RPMI8226 (cell line): ENCODE results near the gene TMEM253.

ENCODE experiments used
- DNase-seq: peaks from one replicate; pipeline ENCODE4 v3.0.0-alpha.2; 2015

Gene TMEM253

DNA sequence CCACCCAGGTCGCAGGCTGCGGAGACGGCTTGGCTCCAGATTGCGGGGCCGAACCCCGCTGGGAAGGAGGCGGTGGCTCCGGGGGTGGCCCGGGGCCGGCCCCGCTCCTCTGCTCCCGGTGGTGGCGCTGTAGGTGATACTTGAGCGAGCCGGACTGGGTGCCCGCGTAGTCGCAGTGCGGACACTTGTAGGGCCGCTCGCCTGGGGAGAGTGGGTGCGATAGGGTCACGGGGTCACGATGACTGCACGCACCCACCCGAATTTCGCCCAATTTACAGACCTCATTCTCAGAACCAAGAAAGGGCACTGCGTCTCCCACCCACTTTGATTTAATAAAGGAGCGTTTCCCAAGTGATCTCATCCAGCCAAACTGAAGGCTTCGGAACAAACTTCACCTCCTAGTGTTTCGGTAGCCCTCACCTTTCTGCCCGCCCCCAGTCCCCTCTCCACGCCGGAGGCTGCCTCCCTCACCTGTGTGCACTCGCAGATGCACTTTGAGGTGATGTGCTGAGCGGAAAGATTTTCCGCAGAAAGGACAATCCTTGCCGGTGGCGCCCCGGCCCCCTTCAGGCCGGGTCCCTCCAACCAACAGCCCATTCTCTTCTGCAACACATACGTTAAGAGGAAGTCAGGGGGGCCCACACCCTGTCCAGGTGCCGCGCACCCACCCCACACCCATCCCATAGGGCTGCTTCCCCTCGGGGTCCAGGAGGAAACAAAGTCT is 9.8 kb upstream of the TMEM253 start:
- DNase-seq: no peak

DNA sequence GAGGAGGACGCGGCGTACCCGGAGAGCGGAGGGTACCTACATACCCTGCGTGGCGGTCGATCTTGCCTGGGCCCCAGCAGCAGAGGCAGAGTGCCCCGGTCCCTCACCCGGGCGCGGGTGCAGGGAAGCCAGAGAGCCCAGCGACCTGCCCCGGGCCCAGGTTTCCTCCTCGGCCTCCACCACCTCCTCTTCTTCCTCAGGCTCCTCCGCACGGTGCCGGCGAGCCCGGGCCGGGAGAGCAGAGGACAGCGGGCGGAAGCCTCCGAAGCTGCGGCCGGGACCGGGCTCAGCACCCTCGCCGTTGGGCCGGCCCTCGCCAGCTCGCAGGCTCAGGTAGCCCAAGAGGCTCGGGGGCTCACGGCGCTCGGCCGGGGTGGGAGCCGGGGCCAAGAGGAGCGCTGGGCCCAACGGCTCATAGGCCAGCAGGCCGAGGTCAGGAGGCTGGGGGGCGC is 9.0 kb upstream of the TMEM253 start:
- DNase-seq: no peak

DNA sequence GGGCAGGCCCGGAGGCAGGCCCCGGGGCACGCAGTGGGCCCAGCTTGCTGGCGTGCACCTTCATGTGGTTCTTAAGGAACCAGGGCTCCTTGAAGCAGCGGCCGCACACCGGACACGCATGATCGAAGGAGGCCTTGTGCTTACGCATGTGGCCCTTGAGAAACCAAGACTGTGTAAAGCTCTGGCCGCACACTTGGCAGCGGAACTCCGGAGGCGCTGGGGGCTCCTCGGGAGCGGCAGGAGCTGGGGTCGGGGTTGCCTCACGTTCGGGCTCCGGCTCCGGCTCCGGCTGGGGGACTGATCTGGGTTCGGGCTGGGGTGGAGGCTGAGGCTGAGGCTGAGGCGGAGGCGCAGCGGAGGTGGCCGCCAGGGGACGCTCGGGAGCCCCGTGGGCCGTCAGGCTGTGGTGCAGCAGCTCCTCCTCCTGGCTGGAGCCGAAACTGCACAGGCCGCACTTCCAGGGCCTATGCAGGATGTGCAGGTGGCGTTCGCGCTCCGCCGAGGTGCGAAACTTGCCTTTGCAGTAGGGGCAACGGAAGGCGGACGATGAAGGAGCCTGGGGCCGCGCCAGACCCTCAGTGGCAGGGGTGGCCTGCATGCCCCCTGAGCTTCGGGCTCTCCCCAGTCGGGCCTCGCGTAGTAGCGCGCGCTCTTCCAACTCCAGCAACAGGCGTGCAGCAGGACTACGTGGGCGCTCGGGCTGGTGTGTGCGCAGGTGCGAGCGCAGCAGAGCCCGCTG is 8.4 kb upstream of the TMEM253 start:
- DNase-seq: peak; percentile 82

DNA sequence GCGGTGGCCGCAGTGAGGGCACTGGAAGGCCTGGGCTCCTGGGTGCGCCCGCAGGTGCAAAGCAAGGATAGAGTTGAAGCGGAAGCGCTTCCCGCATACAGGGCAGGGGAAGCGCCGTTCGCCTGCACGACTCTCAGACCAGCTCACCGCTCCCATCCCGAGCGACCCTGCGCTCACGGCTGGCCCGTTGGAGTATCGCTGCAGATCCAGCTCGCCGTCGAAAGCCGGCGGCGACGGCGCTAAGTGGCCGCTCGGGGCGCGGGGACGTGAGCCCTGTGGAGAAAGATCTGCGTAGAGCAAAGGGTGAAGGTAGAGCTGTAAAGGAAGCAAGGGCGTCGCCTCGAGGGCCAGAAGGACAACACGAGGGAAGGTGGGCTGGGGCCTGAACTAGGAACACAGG is 7.8 kb upstream of the TMEM253 start:
- DNase-seq: no peak

DNA sequence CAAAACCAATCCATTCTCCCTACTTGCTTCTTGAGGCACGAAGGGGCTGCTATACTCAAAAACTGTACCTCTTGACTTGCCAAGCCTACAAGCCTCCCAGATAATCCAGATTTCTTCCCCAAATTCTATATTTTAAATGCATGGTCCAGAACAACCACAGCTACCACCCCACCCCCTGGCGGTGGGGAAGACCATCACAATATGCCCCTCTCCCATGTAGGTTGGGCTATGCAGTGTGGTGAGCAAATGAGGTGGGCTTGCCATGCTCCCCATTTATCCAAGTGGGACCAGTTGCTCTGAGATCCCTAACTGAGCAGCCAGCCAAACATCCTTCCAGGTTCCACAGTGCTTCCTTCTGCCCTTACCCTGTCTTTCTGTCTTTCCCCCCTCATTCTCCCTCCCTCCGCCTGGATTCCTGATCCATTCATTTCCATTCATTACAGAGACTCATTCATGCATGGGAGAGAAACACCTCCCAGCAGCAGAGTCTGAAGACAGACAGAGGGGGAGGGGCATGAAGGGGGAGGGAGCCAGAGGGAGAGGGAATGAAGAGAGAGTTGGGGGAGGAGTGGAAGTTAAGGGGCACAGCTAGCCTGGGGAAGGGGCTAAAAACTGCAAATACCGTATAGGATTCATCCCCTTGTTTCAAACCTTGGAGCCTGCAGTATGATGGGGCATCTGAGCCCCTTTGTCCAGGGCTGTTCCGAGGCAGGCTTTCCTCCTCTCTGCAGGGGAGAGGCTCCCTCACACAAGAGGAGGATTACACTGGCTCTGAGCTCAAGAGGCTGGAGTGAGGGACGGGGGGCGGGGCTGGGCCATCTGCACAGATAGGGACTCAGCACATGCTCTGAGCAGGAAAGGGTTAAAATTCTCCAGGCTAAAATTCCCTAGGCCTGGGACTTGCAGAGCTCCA is 6.8 kb upstream of the TMEM253 start:
- DNase-seq: no peak

DNA sequence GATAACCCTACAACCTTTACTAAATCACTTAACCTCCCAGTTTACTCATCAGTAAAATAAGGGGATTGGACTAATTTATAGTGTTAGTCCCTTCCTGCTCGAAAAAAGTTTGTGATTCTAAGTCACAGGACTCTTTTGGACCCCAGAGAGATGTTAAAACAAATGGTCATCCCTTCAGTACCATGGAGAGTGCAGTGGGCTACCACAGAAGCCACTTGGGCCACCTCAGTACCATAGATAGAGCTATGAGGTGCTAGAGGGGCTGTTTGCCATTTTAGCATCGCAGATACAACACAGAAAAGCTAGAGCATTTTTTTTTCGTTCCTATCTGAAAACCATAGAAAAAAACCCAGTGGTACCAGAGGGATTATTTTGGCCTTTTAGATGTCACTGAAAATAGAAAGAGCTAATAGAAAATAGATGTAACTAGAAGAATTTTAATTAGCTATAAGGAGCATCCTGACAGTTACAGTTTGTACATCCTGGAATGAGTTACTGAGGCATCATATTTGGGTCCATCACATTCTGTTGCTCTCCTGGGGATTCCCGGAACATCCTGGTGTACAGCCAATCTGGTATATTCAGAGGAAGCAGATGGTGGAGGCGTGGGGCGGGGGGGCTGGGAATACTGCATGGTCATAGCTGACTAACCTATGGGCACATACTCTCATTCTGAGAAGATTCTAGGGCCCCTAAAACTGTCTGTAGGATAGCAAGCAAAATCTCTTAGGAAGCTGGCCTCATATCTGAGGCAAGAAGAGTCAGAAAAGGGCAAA is 5.2 kb upstream of the TMEM253 start:
- no peak for DNase-seq

DNA sequence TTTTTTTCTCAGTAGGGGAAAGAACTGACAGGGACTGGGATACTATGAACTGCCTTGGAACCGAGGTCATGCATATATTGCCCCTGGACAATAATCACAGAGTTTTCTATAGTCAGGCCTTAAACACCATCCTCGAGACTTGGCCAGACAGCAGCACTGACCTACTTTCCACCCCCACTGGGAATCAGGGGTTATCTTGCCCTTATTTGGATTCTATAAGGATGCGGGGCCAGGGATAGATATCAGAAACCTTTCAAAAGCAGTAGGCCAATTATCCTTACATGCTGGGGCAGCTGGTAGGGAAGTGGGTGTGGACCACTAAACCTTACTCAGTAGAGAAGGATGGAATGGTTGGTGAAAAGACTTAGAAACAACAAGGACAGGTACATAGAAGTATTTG is 4.4 kb upstream of the TMEM253 start:
- no peak for DNase-seq

DNA sequence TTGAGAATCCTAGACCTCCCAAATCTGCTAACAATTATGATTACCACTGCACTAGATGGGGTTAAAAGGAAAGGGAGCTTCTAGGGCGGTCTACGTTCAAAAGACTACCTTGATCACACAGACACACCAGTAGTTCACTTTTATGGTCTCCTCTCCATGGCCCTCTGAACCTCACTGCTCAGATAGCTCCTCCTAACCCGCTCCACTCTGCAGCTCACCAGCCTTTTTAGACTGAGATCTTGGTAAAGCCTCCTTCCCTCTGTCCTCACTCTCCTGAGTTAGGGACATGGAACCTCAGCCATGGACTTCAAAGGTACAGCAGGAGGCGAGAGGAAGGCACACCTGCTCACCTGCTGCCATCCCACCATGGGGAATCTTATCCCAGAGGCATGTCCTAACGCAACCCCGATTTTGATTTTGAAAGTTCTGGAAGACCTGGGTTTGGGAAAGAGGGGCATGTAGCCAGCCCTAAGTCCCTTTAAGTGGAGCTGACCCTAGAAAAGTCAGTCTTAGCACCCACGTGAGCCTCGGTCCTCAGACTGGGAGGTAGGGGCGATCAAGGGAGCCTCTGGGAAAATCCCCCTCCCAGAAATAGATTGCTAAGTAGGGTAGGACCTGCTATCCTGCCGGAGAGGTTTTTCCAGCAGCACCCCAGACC is 3.8 kb upstream of the TMEM253 start:
- no peak for DNase-seq

DNA sequence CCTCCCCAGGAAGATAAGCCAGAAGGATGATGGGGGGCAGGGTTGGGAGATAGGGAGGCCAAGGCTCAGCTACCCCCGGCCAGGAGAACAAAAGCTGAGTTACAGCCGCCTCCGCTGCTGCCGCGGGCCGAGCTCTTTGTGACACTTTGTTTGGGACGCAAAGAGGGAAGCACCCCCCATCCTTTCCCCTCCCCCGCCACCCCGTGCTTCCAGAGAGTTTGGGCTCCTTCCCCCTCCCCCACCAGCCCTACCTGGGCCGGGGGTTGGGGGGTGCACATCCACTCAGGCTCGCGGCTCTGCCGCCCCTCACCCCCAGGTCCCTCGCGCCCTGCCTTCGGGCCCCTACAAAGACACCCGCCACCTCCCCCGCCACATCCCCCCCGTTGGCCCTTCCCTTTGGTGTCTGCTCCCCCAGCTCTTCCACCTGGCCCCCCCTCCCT is 3.2 kb upstream of the TMEM253 start:
- no peak for DNase-seq

DNA sequence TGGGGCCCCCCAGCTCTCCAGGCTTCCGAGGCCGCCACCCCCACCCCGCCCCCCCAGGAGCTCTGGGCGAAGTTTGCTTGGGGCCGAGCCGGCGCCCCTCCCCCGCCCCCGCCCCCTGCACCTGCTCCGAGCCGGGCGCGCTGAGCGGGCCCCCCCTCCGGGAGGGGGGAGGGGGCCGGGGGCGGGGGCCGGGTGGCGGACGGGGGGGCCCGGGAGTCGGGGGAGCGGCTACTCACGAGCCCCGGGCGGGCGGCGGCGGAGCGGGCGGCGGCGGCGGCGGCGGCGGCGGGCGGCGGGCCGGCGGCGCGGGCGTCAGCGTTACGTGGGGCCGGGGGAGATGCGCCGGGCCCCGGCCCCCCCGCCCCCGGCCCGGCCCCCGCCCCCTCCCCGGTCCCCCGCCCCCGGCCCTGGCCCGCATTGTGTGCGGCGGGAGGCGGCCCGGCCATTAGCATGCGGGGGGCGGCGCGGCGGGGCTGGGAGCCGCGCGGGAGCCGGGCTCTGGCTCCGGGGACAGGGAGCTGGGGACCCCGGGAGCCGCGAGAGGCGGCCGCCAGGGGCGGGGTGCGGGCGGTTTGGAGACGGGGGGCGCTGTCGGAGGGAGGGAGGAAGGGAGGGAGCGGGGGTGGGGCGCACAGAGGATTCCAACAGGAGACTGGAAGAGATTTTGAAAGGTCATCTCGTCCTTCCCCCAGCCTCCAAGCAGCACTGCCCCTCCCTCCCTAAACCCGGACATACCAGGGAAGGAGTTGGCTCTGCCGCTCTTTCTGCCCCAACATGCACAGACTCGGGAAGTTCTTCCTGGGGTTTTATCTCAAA is 2.6 kb upstream of the TMEM253 start, which contains the start of gene ZNF219:
TSS of gene ZNF219 (minus strand) at position 580 of the 816 bp plus-strand sequence. CDS start 5,064 bp downstream, outside the sequence.
- DNase-seq: no peak

DNA sequence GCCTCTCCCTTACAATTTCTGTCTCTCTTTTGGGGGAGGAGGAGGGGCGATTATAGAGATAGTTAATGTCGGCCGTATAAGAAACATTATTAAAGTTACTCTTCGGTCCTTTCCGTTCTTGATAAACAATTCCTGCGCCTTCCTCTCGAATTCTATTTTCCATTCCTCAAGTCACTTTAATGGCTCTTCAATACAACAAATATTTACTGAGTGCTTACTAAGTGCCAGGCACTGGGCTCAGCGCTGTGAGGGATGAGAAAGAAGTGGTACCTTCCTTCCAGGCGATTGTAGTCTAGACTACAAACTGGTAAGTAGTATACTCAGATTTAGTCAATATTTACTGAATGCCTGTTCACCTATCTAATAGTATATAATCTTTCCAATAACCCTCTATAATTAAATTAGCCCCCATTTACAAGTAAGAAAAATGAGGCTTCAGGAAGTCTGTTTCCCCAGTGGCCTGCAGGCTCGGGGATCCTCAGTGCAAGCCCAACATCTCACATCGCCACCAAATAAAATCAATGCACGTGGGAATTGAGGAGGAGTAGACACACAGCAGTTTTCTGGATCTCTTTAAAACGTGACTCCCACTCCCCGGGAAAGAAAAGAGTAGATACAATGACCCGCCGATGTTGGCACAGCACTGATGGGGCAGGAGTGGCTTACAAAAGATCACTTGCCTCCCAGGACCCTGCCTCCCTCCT is 1.8 kb upstream of the TMEM253 start:
- no peak for DNase-seq

DNA sequence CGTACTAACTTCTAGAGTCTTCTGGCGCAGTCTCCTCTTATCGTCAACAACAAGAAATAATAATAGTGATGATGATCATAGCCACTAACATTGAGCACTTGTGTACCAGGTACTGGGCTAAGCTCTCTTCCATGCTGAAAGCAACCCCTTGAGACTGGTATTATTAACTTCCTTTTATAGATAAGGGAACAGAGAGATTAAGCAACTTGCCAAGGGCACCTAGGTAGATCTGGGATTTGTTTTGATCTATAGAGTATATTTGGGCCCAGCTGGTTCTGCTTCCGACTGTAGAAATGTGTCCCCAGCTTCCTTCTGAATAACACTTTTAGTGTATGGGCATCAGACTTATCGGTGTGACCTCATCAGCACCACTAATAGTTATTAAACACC is 1.3 kb upstream of the TMEM253 start:
- no peak for DNase-seq

DNA sequence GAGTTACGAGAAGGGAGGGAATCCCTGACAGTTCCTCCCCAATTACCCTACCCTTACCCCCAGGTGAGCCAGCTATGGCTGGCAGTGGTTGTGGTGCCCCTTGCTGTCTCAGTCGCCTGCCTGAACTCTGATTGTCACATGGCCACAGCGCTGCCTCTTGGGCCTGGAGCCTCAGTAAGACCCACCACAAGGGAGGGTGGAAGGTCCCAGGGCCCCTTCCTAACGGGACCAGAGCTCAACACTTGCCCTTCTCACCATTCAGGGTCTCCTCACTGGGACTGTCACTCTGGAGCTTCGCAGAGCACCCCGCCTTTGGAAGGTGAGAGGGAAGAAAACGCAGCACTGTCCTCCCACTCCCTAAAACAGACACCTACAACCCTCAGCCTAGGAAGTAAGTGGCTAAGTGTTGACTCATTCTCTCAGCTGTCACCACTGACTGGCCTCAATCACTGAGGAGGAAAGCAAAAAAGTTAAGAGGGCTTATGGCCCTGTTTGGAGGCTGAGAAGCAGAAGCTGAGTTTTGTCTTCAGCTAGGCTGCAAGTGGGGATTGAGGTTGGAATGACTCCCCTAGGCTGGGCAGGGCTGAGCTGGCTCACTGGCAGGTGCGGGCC is 1.0 kb downstream of the TMEM253 start:
- DNase-seq: no peak

DNA sequence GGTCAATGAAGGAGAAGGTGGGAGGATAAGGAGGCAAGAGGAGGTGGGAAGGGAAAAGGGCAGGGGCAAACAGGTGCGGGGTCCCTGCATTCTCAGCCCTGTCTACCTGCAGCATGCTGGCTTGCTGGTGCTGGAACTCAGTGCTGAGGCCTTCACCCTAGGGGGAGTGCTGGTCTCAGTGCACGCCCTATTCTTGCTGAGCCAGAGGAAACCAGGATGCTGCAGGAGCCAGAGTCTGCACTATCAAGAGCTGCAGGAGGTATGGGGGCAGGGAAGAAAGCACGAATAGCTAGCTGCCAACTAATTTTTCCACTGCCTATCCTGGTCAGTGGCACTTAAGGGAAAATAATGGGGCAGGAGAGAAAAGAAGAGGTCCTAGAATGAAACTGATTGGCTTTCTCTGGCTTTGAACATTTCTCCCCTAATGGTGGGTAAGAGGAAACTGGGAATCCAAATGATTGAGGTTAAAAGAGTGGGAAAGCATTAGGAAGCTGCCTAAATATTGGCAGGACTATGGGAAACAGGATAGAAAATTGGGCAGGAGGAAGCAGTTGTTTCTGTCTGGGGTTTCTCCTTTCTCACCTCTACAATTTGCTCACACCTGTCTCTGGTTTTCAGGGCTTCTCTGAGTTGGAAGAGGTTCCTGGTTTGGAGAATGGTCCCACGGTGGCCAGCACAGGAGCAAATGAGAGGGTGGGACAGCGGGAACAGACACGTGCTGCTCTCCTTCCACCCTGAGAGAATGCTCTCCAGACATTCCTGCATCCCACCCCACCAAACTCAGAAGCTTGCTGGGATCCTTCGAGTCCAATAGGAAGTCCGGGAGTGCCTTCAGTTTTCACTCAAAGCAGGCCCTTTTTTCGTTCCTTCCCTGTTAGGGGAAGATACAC is 1.9 kb downstream of the TMEM253 start:
- peak; percentile 62 for DNase-seq

DNA sequence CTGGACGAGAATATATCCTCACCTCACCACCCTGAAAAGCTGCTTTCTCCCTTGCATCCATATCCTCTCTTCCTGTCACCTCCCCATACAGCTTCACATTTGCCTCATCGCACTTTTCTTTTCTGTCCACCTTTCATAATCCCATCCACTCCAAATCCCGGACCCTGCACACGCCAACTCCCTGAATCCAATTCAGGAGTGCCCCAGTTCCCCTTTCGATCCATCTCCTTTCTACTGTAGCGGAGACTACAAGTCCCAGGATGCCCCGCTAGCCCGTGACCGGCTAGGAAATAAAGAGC is 2.5 kb downstream of the TMEM253 start:
- DNase-seq: no peak

DNA sequence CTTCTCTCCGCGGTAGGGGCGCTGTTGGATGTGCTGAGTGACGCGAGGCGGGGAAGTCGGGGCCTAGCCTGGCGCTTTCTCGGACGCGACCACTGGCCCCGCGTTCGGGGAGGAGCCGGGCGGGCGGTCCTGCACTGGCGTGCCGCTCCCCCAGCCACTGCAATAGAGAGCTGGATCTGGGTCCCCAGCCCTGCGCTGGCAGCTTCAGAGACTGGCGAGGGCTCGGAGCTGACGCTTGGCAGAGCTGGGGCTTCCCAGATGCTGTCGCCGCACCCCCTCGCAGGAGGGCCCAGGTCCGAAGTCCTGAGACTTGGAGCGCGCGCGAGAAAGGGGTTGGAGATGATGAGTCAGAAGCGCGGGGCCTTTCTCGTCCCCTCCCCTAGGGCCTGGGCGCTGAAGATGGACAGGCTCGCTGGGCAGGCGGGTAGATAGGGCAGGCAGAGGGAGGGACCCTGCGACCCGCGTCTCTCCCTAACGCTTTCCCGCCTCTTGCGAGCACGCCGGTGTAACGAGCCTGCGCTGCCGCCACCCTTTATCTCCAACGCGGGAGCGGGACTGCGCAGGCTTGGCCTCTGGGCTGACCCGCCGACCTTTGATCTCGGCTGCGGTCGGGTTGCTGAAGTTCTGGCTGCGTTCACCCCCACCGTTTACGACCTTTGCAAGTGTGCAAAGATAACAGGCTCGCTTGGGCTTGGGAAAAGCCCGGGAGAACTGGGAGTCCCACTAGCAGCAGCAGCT is 3.0 kb downstream of the TMEM253 start:
- peak; percentile 93 for DNase-seq

DNA sequence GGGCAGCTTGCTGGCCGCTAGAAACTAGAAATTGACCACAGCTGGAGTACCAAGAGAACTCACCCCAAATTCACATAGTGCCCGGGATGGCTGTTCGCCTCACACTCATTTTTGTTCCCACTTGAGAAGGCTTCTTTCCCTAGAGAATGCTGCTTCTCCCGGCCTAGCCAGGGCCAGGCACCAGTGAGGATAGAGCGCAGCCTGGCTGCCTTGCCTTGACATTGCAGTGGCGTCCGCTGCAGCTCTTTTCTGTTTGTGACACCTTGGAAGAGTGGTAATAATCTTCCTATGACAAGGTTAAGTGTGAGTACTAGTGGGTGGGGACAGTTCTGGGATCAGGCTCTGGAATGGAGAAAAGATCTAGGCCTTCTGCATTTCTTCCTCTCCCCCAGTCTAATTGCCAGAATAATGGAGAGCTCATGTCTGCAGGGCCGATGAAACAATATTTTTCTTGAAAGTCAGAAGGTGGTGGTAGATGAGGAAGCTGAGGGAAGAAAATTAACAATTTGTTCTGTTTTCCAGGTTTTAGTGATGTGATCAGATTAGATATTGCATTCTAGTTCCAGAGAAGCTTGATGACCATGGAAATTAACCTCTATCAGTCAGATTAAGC is 3.7 kb downstream of the TMEM253 start:
- peak; percentile 62 for DNase-seq

DNA sequence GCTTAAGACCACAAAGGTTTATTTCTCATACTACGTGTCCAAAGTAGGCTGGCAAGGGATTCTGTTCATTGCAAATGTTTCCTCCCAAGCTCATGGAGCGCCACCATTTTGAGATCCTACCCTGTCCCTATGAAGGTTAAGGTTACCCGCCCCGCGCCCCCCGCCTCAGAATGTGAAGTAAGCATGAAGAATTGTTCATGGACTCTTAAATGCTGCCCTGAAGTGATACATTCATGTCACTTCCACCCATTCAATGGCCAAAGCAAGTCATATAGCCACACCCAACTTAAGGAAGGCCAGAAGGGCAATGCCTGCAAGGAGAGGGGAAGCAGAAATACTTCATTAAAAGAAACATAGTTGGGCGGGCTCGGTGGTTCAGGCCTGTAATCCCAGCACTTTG is 4.2 kb downstream of the TMEM253 start:
- no peak for DNase-seq
